Tibial artery (tissue), 4 donors: ENCODE results near the gene HIPK2.
"Not testable (repeated sequence)": the region's sequence is repeated elsewhere in the genome, so short reads cannot be mapped to it uniquely, and the experiment has no call there.

Source experiments
- DNase-seq, 2 donors: peaks; one replicate each; pipeline ENCODE4 v3.0.0-alpha.2; 2019
- H3K27ac ChIP-seq, 2 donors: fragments of 200-600 bp; sonication (generic) in 1 of 2; 1 replicate in 1 of 2; 2 replicates in 1 of 2; pipeline ENCODE4 v1.5.1; 2018 to 2019; ENCODE audit warnings: mild to moderate bottlenecking in 1 of 2
- H3K27me3 ChIP-seq, 2 donors: fragments of 200-600 bp; sonication (generic) in 1 of 2; one replicate each; pipeline versions ENCODE4 v1.5.1 to v1.6.0; 2016 to 2019
- H3K36me3 ChIP-seq, 3 donors: fragments of 200-600 bp; sonication (generic) in 2 of 3; one replicate each; pipeline ENCODE4 v1.5.1; 2016 to 2019; ENCODE audit warnings: mild to moderate bottlenecking in 2 of 3
- H3K4me1 ChIP-seq, 4 donors: fragments of 200-600 bp; sonication (generic) in 2 of 4; 1 replicate in 3 of 4; 2 replicates in 1 of 4; pipeline ENCODE4 v1.5.1; 2016 to 2019
- H3K4me3 ChIP-seq, 2 donors: fragments of 200-600 bp; sonication (generic) in 1 of 2; 1 replicate in 1 of 2; 2 replicates in 1 of 2; pipeline ENCODE4 v1.5.1; 2018 to 2019; ENCODE audit warnings: mild to moderate bottlenecking in 2 of 2
- H3K9me3 ChIP-seq, 3 donors: fragments of 200-600 bp; sonication (generic) in 1 of 3; one replicate each; pipeline ENCODE4 v1.5.1; 2016 to 2019
- intact Hi-C: fragments of 100-400 bp; cut with DNase I; formaldehyde crosslinking; loops from one replicate; pipeline ENCODE4 v1.15.0; 2023; ENCODE audit warnings: low total_unique reads
- TF ChIP-seq, protein P1 (sequence below), 2 experiments: fragments of 200-600 bp in 1 of 2; fragments of 450-650 bp in 1 of 2; IDR thresholded peaks; one replicate each; pipeline ENCODE4 v1.5.1; 2017 to 2019; ENCODE audit warnings: antibody characterized with exemption in 2 of 2, mild to moderate bottlenecking in 1 of 2, moderate library complexity in 1 of 2

Gene HIPK2

DNA sequence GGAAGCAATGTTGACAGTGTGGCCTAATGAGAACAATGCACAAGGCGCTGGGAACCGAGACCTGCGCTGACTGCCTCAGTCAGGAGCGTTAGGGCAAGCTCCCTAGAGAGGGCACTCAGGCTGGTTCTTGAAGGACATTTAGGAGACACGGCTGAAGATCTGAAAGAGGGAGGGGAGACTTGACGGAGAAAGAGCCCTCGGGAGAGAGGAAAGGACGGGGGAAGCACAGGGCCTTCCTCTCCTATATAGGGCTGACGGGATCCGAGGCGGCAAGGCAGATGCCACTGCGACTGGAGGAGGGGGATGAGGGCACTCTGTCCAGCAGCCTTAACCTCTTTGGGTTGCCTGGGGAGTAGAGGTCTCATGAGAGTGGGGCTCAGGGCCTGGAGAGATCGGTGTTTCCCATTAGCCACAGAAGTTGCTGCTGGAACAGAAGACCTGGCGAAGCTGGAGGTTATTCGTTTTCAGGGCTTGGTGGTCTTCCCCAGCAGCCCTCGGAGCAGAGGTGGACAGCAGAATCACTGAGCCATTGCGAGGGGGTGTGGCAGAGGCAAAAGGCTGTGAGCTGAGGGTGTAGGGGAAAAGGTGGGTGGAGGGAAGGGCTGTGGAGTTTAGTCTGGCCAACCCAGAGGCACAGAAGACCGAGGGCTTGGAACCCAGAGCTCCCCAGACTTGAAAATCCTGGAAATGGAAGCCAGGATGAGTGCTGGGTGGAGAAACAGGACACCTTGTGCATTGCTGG, 218.3 kb downstream of the HIPK2 start:
- TF ChIP-seq, protein P1, sequence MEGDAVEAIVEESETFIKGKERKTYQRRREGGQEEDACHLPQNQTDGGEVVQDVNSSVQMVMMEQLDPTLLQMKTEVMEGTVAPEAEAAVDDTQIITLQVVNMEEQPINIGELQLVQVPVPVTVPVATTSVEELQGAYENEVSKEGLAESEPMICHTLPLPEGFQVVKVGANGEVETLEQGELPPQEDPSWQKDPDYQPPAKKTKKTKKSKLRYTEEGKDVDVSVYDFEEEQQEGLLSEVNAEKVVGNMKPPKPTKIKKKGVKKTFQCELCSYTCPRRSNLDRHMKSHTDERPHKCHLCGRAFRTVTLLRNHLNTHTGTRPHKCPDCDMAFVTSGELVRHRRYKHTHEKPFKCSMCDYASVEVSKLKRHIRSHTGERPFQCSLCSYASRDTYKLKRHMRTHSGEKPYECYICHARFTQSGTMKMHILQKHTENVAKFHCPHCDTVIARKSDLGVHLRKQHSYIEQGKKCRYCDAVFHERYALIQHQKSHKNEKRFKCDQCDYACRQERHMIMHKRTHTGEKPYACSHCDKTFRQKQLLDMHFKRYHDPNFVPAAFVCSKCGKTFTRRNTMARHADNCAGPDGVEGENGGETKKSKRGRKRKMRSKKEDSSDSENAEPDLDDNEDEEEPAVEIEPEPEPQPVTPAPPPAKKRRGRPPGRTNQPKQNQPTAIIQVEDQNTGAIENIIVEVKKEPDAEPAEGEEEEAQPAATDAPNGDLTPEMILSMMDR (IDR thresholded peaks at IDR 0.05), result no peak
- intact Hi-C loops, result no loop called here

DNA sequence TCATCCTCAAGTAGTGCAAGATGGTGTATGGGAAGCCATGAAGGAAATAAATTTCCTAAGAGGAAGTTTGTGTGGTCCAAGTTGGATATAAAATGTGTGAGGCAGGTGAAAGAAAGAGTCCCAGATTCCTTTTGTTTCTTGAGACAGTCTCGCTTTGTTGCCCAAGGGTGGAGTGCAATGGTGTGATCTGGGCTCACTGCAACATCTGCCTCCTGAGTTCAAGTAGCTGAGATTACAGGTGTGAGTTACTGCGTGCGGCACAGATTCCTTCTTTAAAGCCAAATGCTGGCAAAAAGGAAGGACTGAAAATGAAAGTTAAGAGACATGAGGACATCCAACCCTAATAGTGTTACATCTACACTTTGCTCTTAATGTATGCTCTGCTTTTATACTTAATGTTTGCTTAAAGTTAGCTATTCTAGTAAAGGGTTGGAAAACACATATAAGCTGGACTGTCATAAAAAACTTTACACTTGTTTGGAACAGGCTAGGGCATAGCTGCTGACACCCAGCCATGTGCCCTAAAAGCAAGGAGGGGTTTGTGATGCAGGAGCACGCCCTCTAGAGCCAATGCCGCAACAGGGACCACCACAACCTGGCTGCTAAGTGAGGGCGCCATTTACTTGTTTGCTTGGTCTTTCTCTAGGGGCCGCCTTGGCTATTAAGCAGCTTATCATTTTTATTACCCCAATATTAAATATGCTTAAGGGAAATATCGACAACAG, 219.8 kb downstream of the HIPK2 start:
- intact Hi-C loops, result no loop called here
- no peaks in the 10 kb centered on the region for H3K4me1 ChIP-seq
- DNase-seq, result no peak

More for the DNA sequence above, 218.3 kb downstream of the HIPK2 start:
- DNase-seq, result no peak
- peaks cover 0 to 4% of the 10 kb centered on the region in 2 donors for H3K27me3 ChIP-seq
- H3K4me3 ChIP-seq, result no peak overlapping the region
- H3K36me3 ChIP-seq, result no peaks in the 10 kb centered on the region
- no peaks in the 10 kb centered on the region for H3K9me3 ChIP-seq
- H3K27ac ChIP-seq, result no peak overlapping the region
- H3K4me1 ChIP-seq, result no peaks in the 10 kb centered on the region

DNA sequence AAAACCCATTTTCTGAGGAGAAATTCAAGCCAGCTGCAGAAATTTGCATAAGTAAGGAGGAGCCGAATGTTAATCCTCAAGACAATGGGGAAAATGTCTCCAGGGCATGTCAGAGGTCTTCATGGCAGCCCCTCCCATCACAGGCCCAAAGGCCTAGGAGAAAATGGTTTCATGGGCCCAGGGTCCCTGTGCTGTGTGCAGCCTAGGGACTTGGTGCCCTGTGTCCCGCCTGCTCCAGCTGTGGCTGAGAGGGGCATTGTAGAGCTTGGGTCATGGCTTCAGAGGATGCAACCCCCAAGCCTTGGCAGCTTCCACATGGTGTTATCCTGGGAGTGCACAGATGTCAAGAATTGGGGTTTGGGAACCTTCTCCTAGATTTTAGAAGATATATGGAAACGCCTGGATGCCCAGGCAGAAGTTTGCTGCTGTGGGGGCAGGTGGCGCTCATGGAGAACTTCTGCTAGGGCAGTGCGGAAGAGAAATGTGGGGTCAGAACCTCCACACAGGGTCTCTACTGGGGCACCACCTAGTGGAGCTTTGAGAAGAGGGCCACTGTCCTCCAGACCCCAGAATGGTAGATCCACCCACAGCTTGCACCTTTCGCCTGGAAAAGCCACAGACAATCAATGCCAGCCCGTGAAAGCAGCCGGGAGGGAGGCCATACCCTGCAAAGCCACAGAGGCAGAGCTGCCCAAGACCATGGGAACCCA, 223.7 kb downstream of the HIPK2 start:
- H3K36me3 ChIP-seq, DNase-seq, H3K27ac ChIP-seq, H3K4me1 ChIP-seq, intact Hi-C loops, H3K4me3 ChIP-seq, H3K9me3 ChIP-seq, H3K27me3 ChIP-seq: not testable (repeated sequence)

More for the DNA sequence above, 219.8 kb downstream of the HIPK2 start:
- TF ChIP-seq, protein P1 (IDR thresholded peaks at IDR 0.05), result no peak
- H3K27ac ChIP-seq, result no peak overlapping the region
- H3K27me3 ChIP-seq, result peaks cover 0 to 4% of the 10 kb centered on the region in 2 donors
- H3K36me3 ChIP-seq, result no peaks in the 10 kb centered on the region
- no peak overlapping the region for H3K4me3 ChIP-seq
- H3K9me3 ChIP-seq, result no peaks in the 10 kb centered on the region

DNA sequence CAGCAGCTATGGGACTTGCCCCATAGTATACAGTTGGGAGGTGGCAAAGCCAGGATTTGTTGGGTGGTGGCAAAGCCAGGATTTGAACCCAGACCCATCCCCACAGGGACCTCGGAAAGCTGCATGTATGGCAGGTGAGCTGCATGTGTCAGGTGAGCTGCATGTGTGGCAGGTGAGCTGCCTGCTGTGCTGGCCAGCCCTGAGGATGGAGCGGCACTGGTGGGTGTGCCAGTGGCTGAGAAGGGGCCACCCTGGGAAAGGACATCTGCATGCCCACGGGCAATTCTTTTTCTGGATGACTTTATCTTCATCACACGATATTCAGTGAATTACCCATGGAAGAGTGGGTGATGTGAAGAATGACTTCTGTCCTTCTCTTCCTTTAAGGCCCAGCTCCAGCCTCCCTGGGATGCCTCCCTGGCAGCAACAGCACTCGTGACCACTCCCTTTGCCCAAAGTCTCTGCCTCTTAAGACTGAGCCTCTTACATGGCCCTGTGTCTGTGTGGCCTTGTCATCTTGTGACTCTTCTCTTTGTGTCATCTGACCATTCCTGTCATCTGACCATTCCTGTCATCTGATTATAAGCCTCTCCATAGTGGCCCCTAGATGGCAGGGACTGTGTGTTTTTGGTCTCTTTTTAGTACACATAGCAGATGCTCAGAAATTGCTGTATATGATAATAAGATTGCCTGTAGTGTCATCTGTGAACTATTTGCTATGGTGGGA, 229.3 kb downstream of the HIPK2 start:
- H3K4me1 ChIP-seq, result no peaks in the 10 kb centered on the region
- H3K27me3 ChIP-seq, result peaks cover 0 to 8% of the 10 kb centered on the region in 2 donors
- TF ChIP-seq, protein P1 (IDR thresholded peaks at IDR 0.05), result no peak
- H3K27ac ChIP-seq, result no peak overlapping the region
- H3K9me3 ChIP-seq, result no peaks in the 10 kb centered on the region
- intact Hi-C loops, result no loop called here
- DNase-seq, result no peak
- H3K4me3 ChIP-seq, result no peak overlapping the region
- H3K36me3 ChIP-seq, result no peaks in the 10 kb centered on the region

DNA sequence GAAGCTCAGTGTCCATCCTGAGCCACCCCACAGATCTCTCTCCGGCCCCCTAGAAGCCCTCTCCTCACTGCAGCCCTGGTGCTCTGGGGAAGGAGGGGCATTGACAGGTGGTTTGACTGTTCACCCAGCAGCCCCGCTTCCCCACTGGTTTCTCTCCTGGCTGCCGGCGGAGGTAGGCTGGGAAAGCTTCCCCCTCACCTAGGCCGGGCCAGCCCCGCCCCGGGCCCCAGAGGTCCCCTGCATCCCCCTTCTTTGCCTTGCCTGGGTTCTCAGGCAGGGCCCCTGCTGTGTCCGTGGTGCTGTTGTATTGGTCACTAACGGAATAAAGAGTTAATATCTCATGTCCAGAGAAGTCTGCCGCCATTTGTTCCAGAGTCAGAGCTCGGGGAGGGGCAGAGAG, 233.2 kb downstream of the HIPK2 start:
- Histone ChIP-seq H3K36me3 (no peaks in the 10 kb centered on the region), H3K27me3 (peaks cover 0 to 8% of the 10 kb centered on the region in 2 donors), H3K4me3 (no peak overlapping the region), H3K27ac (no peak overlapping the region), H3K9me3 (no peaks in the 10 kb centered on the region), H3K4me1 (no peaks in the 10 kb centered on the region)
- intact Hi-C loops, result no loop called here
- TF ChIP-seq, protein P1 (IDR thresholded peaks at IDR 0.05), result no peak
- no peak for DNase-seq
